Activated T-helper 2 cell treated with anti-CD3 and anti-CD28 coated beads, Interferon-gamma antibody, Interleukin-2, Interleukin-4, amounts not matched to agents 10 μg/mL and 5 μg/mL and 100 μg/mL, durations not matched to agents 14 hours and 24 hours and 36 hours (primary cell): ENCODE measurements around the gene ASCL2. TPM values are rescaled to one million over a fixed set of nuclear protein-coding genes. Genes with fewer than 3 reads are reported as not detected.
"Not testable (repeated sequence)": the region's sequence is repeated elsewhere in the genome, so short reads cannot be mapped to it uniquely, and the experiment has no call there.

ENCODE experiments used
- DNase-seq: peaks from one replicate; pipeline ENCODE4 v3.0.0; 2021; ENCODE audit warnings: low spot score
- H3K27ac Mint-ChIP-seq: one replicate; pipeline ENCODE4 v1.8.0; 2021; ENCODE audit warnings: mixed read lengths
- H3K27me3 Mint-ChIP-seq: one replicate; pipeline ENCODE4 v1.8.0; 2021; ENCODE audit warnings: low read depth, mixed read lengths
- H3K36me3 Mint-ChIP-seq: one replicate; pipeline ENCODE4 v1.8.0; 2021; ENCODE audit warnings: low read depth, mixed read lengths
- H3K4me1 Mint-ChIP-seq: one replicate; pipeline ENCODE4 v1.8.0; 2021; ENCODE audit warnings: low read depth, mixed read lengths
- H3K4me3 Mint-ChIP-seq: one replicate; pipeline ENCODE4 v1.8.0; 2021; ENCODE audit warnings: low read depth, mild to moderate bottlenecking, moderate library complexity, mixed read lengths
- H3K9me3 Mint-ChIP-seq: one replicate; pipeline ENCODE4 v1.8.0; 2021; ENCODE audit warnings: mixed read lengths
- intact Hi-C: fragments of 100-400 bp; cut with micrococcal nuclease; formaldehyde crosslinking; loops from one replicate; pipeline ENCODE4 v1.15.1; 2023
- total RNA-seq: library from RNA; stranded (reverse); gene quantifications from 2 replicates; pipeline ENCODE4 v1.2.3, GENCODE V29; 2022

Gene ASCL2
- total RNA-seq, 1 donor from 2014 or later, result 0.25 TPM

- Mint-ChIP-seq H3K36me3 (no peaks in the 10 kb centered on the region), H3K9me3 (no peaks in the 10 kb centered on the region), H3K27me3 (peaks cover 2% of the 10 kb centered on the region), H3K4me3 (no peak overlapping the region), H3K27ac (no peak overlapping the region), H3K4me1 (no peaks in the 10 kb centered on the region)
- no peak for DNase-seq
- intact Hi-C loops, result no loop called here
Observed at GRCh38 chr11:2250041-2250440, 20.3 kb downstream of the ASCL2 start.

- Mint-ChIP-seq H3K36me3 (no peaks in the 10 kb centered on the region), H3K9me3 (no peaks in the 10 kb centered on the region), H3K27me3 (peaks cover 9% of the 10 kb centered on the region), H3K4me1 (no peaks in the 10 kb centered on the region), H3K27ac (no peak overlapping the region), H3K4me3 (no peak overlapping the region)
- intact Hi-C loops, result no loop called here
- DNase-seq, result no peak
Observed at GRCh38 chr11:2249189-2249916, 21.0 kb downstream of the ASCL2 start.

- no peak for DNase-seq
- Mint-ChIP-seq H3K27ac (no peak overlapping the region), H3K27me3 (peaks cover 11% of the 10 kb centered on the region), H3K4me1 (no peaks in the 10 kb centered on the region), H3K9me3 (no peaks in the 10 kb centered on the region), H3K4me3 (no peak overlapping the region), H3K36me3 (no peaks in the 10 kb centered on the region)
- intact Hi-C loops, result no loop called here
Observed at GRCh38 chr11:2248762-2249161, 21.6 kb downstream of the ASCL2 start.

DNA sequence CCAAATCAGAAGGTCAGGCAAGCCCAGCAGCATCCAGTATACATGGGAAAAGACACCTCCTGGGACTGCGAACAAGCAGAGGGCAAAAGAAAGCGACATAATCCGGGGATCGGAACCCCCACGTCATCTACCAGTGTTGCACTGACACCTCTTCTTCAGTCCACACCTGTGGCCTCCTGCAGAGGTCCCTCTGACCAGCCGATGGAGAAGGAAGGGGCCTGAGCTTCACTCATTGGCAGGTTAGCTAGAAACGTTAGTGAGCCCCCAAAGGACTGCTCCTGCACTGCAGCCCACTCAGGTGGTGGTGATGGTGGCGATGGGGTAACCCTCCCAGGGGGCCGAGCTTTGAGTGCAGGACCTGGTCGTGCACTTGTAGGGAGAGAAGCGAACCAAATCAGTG lies 22.1 kb downstream of the ASCL2 start:
- H3K27me3 Mint-ChIP-seq, result peaks cover 11% of the 10 kb centered on the region
- no peaks in the 10 kb centered on the region for H3K4me1 Mint-ChIP-seq
- H3K27ac Mint-ChIP-seq, result no peak overlapping the region
- H3K36me3 Mint-ChIP-seq, result no peaks in the 10 kb centered on the region
- H3K4me3 Mint-ChIP-seq, result no peak overlapping the region
- intact Hi-C loops, result no loop called here
- DNase-seq, result no peak
- no peaks in the 10 kb centered on the region for H3K9me3 Mint-ChIP-seq

DNA sequence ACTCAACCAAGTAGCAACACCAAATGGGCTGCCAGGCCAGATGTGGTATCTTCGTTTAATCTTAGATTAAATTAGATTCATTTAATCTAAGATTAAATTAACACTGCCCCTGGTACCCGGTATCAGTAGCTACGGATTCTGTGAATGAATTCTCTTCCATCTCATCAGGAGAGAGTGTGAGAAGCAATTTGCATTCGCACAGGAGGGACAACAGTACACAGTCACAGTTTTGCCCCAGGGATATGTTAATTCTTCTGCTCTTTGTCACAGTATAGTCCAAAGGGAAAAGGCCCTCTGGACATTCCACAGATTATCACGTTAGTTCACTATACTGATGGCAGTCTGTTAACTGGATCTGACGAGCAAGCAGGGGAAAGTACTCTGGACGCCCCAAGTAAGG lies 22.9 kb downstream of the ASCL2 start:
- H3K9me3 Mint-ChIP-seq, result no peaks in the 10 kb centered on the region
- no peaks in the 10 kb centered on the region for H3K4me1 Mint-ChIP-seq
- H3K36me3 Mint-ChIP-seq, result no peaks in the 10 kb centered on the region
- H3K27me3 Mint-ChIP-seq, result peaks cover 18% of the 10 kb centered on the region
- intact Hi-C loops, result no loop called here
- DNase-seq, result no peak
- no peak overlapping the region for H3K27ac Mint-ChIP-seq
- no peak overlapping the region for H3K4me3 Mint-ChIP-seq

GRCh38 chr11:2240834-2241233 lies 29.6 kb downstream of the ASCL2 start:
- no peak overlapping the region for H3K4me3 Mint-ChIP-seq
- no peaks in the 10 kb centered on the region for H3K9me3 Mint-ChIP-seq
- H3K4me1 Mint-ChIP-seq, result no peaks in the 10 kb centered on the region
- no peaks in the 10 kb centered on the region for H3K36me3 Mint-ChIP-seq
- no peak for DNase-seq
- intact Hi-C loops, result no loop called here
- no peak overlapping the region for H3K27ac Mint-ChIP-seq
- peaks cover 28% of the 10 kb centered on the region for H3K27me3 Mint-ChIP-seq

DNA sequence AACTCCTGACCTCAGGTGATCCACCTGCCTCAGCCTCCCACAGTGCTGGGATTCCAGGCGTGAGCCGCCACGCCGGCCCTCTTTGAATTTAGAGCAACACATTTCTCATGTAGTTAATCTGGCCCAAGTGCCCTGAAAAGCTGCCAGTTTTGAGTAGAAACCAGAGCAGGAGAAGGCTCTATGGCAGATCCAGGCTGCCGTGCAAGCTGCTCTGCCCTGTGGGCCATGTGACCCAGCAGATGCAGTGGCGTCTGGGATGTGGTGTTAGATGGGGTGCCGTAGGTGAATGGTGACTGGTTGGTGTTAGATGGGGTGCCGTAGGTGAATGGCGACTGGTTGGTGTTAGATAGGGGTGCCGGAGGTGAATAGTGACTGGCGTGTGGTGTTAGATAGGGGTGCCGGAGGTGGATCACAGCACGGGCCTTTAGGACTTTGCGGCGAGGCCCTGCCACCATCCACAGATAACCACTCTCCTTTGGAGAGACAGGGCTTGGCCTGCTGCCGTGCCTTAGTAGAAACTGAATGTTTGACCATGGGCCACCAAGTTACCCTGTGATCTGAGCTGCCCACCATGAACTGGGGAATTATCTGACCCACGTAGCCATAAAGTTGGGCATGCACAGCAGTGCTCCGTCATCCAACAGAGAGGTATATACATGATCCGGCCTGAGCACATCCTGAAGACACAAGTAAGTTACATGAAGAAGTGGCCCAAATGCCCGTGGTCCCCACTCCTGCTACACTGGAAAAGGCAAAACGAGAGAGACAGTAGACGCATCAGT lies 32.7 kb downstream of the ASCL2 start:
- H3K27me3 Mint-ChIP-seq, result peaks cover 16% of the 10 kb centered on the region
- H3K27ac Mint-ChIP-seq, result no peak overlapping the region
- intact Hi-C loops, result no loop called here
- no peak overlapping the region for H3K4me3 Mint-ChIP-seq
- no peaks in the 10 kb centered on the region for H3K4me1 Mint-ChIP-seq
- DNase-seq, result no peak
- no peaks in the 10 kb centered on the region for H3K9me3 Mint-ChIP-seq
- no peaks in the 10 kb centered on the region for H3K36me3 Mint-ChIP-seq

GRCh38 chr11:2236381-2237134 lies 33.8 kb downstream of the ASCL2 start:
- peaks cover 18% of the 10 kb centered on the region for H3K27me3 Mint-ChIP-seq
- H3K9me3 Mint-ChIP-seq, H3K4me3 Mint-ChIP-seq, H3K36me3 Mint-ChIP-seq, H3K27ac Mint-ChIP-seq, intact Hi-C loops, H3K4me1 Mint-ChIP-seq, DNase-seq: not testable (repeated sequence)

GRCh38 chr11:2235588-2236326 lies 34.6 kb downstream of the ASCL2 start:
- Mint-ChIP-seq H3K9me3 (no peaks in the 10 kb centered on the region), H3K27ac (no peak overlapping the region), H3K4me1 (no peaks in the 10 kb centered on the region), H3K27me3 (peaks cover 16% of the 10 kb centered on the region), H3K4me3 (no peak overlapping the region), H3K36me3 (no peaks in the 10 kb centered on the region)
- no peak for DNase-seq
- intact Hi-C loops, result no loop called here

DNA sequence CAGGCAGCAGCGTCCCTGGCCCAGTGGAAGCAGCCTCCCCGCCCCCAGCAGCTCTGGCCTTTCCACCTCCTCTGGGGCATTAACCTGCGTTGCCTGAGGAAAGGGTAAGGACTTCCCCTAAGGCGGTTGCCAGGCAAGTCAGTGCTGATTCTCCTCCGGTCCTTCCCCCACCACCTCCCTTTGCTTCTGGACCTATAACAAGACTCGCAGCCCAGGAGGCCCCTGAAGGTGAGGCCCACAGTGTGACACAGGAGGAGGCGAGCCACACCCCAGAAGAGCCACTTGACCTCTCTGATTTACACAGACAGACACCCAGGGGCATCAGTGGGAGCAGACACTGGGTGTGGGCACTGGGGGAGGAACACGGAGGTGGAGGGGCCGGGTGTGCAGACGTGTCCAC lies 35.4 kb downstream of the ASCL2 start:
- Mint-ChIP-seq H3K4me1 (no peaks in the 10 kb centered on the region), H3K27ac (no peak overlapping the region), H3K36me3 (no peaks in the 10 kb centered on the region), H3K9me3 (peaks cover 8% of the 10 kb centered on the region), H3K4me3 (no peak overlapping the region), H3K27me3 (peaks cover 23% of the 10 kb centered on the region)
- intact Hi-C loops, result no loop called here
- no peak for DNase-seq

DNA sequence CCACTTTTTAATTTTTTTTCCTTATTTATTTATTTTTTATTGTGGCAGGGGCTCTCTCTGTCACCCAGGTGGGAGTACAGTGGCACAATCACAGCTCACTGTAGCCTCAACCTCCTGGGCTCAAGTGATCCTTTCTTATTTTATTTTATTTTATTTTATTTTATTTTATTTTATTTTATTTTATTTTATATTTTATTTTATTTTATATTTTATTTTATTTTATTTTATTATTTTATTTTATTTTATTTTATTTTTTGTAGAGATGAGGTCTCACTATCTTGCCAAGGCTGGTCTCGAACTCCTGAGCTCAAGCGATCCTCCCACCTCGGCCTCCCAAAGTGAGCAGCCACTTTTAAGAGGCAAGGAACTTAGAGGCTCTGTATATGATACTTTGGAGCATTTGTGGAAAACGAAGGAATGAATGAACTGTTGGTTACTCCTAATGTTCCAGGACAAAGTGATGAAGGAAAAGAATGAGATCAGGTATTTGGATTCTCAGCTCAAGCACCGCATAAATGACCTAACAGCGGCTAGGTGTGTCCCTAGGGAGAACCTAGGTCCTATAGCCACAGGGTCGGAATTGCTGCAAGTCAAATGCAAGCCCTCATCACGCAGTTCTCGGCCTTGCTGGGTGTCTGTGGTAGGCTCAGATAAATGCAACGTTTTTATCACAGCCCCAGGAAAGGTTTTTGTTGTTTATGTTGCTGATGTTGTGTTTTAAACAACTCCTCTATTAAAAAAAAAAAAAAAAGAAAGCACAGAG lies 36.5 kb downstream of the ASCL2 start:
- DNase-seq, result no peak
- intact Hi-C loops, result no loop called here
- no peaks in the 10 kb centered on the region for H3K36me3 Mint-ChIP-seq
- H3K4me3 Mint-ChIP-seq, result no peak overlapping the region
- H3K27me3 Mint-ChIP-seq, result peaks cover 29% of the 10 kb centered on the region
- H3K4me1 Mint-ChIP-seq, result no peaks in the 10 kb centered on the region
- H3K27ac Mint-ChIP-seq, result no peak overlapping the region
- peaks cover 16% of the 10 kb centered on the region for H3K9me3 Mint-ChIP-seq

- Mint-ChIP-seq H3K4me1 (no peaks in the 10 kb centered on the region), H3K9me3 (peaks cover 16% of the 10 kb centered on the region), H3K27me3 (peaks cover 40% of the 10 kb centered on the region), H3K36me3 (no peaks in the 10 kb centered on the region), H3K27ac (no peak overlapping the region), H3K4me3 (no peak overlapping the region)
- intact Hi-C loops, result no loop called here
- no peak for DNase-seq
Observed at GRCh38 chr11:2229713-2230297, 40.6 kb downstream of the ASCL2 start.
